Measurements from ENCODE around the gene LMNA. TPM values are rescaled to one million over a fixed set of nuclear protein-coding genes. Genes with fewer than 3 reads are reported as not detected.

The LMNA gene
- total and polyA plus RNA-seq, 10 donors, result 33.9 to 279 (median 110) TPM

- 48 to 83% (median 61%) methylated on average over 8 of the region's 8 CpGs for WGBS, 5 donors
- Histone ChIP-seq H3K36me3 (peaks cover 0 to 36% (median 20%) of the 10 kb centered on the region in 6 donors), H3K27ac (peak overlapping the region; percentile 71 to 92 (median 82)), H3K4me1 (peaks cover 53 to 76% (median 68%) of the 10 kb centered on the region in 6 donors), H3K9me3 (no peaks in the 10 kb centered on the region), H3K4me3 (no peak overlapping the region), H3K27me3 (replicated peaks in 1 of 7) (peaks cover 0 to 18% (median 0%) of the 10 kb centered on the region in 7 donors)
- no peak for DNase-seq
- intact Hi-C loops (cut with DNase I; ENCODE audit: low total_unique reads), result no loop called here
- no peak for TF ChIP-seq CTCF (IDR thresholded peaks at IDR 0.05 in 8 of 11, conservative IDR thresholded peaks at IDR 0.05 in 3 of 11)
- peak in 2 of 3 donors; percentile 21 to 38 for TF ChIP-seq POLR2AphosphoS5 (IDR thresholded peaks at IDR 0.05)
Observed at GRCh38 chr1:156128654-156129597, 14.4 kb downstream of the LMNA start.

- intact Hi-C loops (cut with DNase I; ENCODE audit: low total_unique reads), result loop anchor here (2.0 kb wide), 1 partner anchor 39 kb away; no protein-coding TSS in a partner anchor
- no peak overlapping the region for H3K4me3 ChIP-seq
- H3K36me3 ChIP-seq, result peaks cover 0 to 46% (median 27%) of the 10 kb centered on the region in 6 donors
- peaks cover 0 to 15% (median 0%) of the 10 kb centered on the region in 7 donors for H3K27me3 ChIP-seq (replicated peaks in 1 of 7)
- DNase-seq, result peak; percentile 89
- 44 to 49% (median 47%) methylated on average over 7 of the region's 7 CpGs for WGBS, 5 donors
- TF ChIP-seq CTCF (IDR thresholded peaks at IDR 0.05 in 8 of 11, conservative IDR thresholded peaks at IDR 0.05 in 3 of 11), result peak; percentile 97 to 99 (median 98)
- TF ChIP-seq POLR2A (IDR thresholded peaks at IDR 0.05), result no peak
- TF ChIP-seq POLR2AphosphoS5 (IDR thresholded peaks at IDR 0.05), result peak; percentile 25 to 88 (median 75)
- no peaks in the 10 kb centered on the region for H3K9me3 ChIP-seq
- H3K27ac ChIP-seq, result peak overlapping the region; percentile 71 to 92 (median 82)
- H3K4me1 ChIP-seq, result peaks cover 43 to 66% (median 58%) of the 10 kb centered on the region in 6 donors
Observed at GRCh38 chr1:156129687-156130577, 15.4 kb downstream of the LMNA start.

DNA sequence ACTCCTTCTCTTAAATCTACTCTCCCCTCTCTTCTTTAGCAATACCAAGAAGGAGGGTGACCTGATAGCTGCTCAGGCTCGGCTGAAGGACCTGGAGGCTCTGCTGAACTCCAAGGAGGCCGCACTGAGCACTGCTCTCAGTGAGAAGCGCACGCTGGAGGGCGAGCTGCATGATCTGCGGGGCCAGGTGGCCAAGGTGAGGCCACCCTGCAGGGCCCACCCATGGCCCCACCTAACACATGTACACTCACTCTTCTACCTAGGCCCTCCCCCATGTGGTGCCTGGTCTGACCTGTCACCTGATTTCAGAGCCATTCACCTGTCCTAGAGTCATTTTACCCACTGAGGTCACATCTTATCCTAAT, 16.0 kb downstream of the LMNA start:
- peaks cover 40 to 60% (median 52%) of the 10 kb centered on the region in 6 donors for H3K4me1 ChIP-seq
- intact Hi-C loops (cut with DNase I; ENCODE audit: low total_unique reads), result loop anchor here (2.0 kb wide), 1 partner anchor 40 kb away; no protein-coding TSS in a partner anchor
- WGBS, 5 donors, result 74 to 85% (median 79%) methylated on average over 6 of the region's 6 CpGs
- H3K9me3 ChIP-seq, result no peaks in the 10 kb centered on the region
- no peak overlapping the region for H3K4me3 ChIP-seq
- H3K27ac ChIP-seq, result peak overlapping the region in 7 of 8 donors; percentile 45 to 92 (median 82)
- peaks cover 0 to 17% (median 0%) of the 10 kb centered on the region in 7 donors for H3K27me3 ChIP-seq (replicated peaks in 1 of 7)
- peaks cover 0 to 53% (median 33%) of the 10 kb centered on the region in 6 donors for H3K36me3 ChIP-seq
- TF ChIP-seq CTCF (IDR thresholded peaks at IDR 0.05 in 8 of 11, conservative IDR thresholded peaks at IDR 0.05 in 3 of 11), result peak in 6 of 11 experiments; percentile 7 to 70 (median 28)
- no peak for TF ChIP-seq POLR2AphosphoS5 (IDR thresholded peaks at IDR 0.05)
- no peak for TF ChIP-seq POLR2A (IDR thresholded peaks at IDR 0.05)
- DNase-seq, result peak; percentile 75

Measured in spleen (tissue), 11 donors.